GM18507 (cell line): Measurements from ENCODE around the gene UBA5.

Experiments
- DNase-seq: peaks from one replicate; pipeline ENCODE4 v3.0.0; 2011; ENCODE audit warnings: low read depth; ENCODE audit not compliant: insufficient read length; ENCODE audit errors: extremely low spot score
- FAIRE-seq: peaks from 2 replicates; lab custom pipeline; 2011; peaks lifted over from hg19 to GRCh38; lab: Jason Lieb, UNC

The UBA5 gene

GRCh38 chr3:132703733-132704132 is 43.6 kb downstream of the UBA5 start:
- FAIRE-seq: no peak
- DNase-seq: no peak

- DNase-seq (no peak), FAIRE-seq (no peak)
Measured at GRCh38 chr3:132709761-132710160, 49.6 kb downstream of the UBA5 start.

- FAIRE-seq (no peak), DNase-seq (no peak)
Measured at GRCh38 chr3:132710311-132710710, 50.2 kb downstream of the UBA5 start.

- DNase-seq: no peak
- FAIRE-seq: no peak
Measured at GRCh38 chr3:132713977-132714727, 54.0 kb downstream of the UBA5 start.

- peak; percentile 24 for FAIRE-seq
- no peak for DNase-seq
Measured at GRCh38 chr3:132716372-132716771, 56.2 kb downstream of the UBA5 start.

GRCh38 chr3:132720228-132720627 is 60.1 kb downstream of the UBA5 start:
- no peak for FAIRE-seq
- no peak for DNase-seq

GRCh38 chr3:132721479-132722164 is 61.5 kb downstream of the UBA5 start:
- no peak for FAIRE-seq
- DNase-seq: peak; percentile 1

- peak; percentile 94 for DNase-seq
- FAIRE-seq: peak; percentile 94
Measured at GRCh38 chr3:132722165-132723023, 62.3 kb downstream of the UBA5 start, which contains the start of gene NPHP3. NPHP3 (minus strand) TSS chr3:132722409; CDS start chr3:132722355, 54 bp downstream.

- FAIRE-seq (no peak), DNase-seq (peak; percentile 2)
Measured at GRCh38 chr3:132723024-132723950, 63.2 kb downstream of the UBA5 start.

GRCh38 chr3:132726341-132726823 is 66.3 kb downstream of the UBA5 start:
- FAIRE-seq (peak; percentile 79), DNase-seq (peak; percentile 15)
